ENCODE results near the gene ANKRD39.

The ANKRD39 gene

GRCh38 chr2:96893289-96894150 lies 35.7 kb upstream of the ANKRD39 start:
- TF ChIP-seq TEAD4 (IDR thresholded peaks at IDR 0.05) (no peak), CREB1 (IDR thresholded peaks at IDR 0.05; ENCODE audit: low read depth) (no peak), YY1 (IDR thresholded peaks at IDR 0.05; ENCODE audit: low read depth) (no peak), MAX (IDR thresholded peaks at IDR 0.05) (no peak), TAF1 (IDR thresholded peaks at IDR 0.05; ENCODE audit: low read depth) (no peak), NFIC (IDR thresholded peaks at IDR 0.05) (no peak), REST (IDR thresholded peaks at IDR 0.05; ENCODE audit: low read depth) (no peak), USF1 (IDR thresholded peaks at IDR 0.05) (no peak), RAD21 (IDR thresholded peaks at IDR 0.05; ENCODE audit: low read depth) (no peak), CEBPB (IDR thresholded peaks at IDR 0.05) (no peak), FOXM1 (IDR thresholded peaks at IDR 0.05; ENCODE audit: borderline replicate concordance, low read depth) (no peak), TCF12 (IDR thresholded peaks at IDR 0.05; ENCODE audit: low read depth) (no peak), ZBTB7A (IDR thresholded peaks at IDR 0.05; ENCODE audit: low read depth) (no peak), EP300 (IDR thresholded peaks at IDR 0.05; ENCODE audit: borderline replicate concordance) (no peak), EGR1 (IDR thresholded peaks at IDR 0.05) (no peak)

GRCh38 chr2:96891591-96892333 lies 33.9 kb upstream of the ANKRD39 start:
- no peak for TF ChIP-seq MAX (IDR thresholded peaks at IDR 0.05)
- no peak for TF ChIP-seq RAD21 (IDR thresholded peaks at IDR 0.05; ENCODE audit: low read depth)
- no peak for TF ChIP-seq ZBTB7A (IDR thresholded peaks at IDR 0.05; ENCODE audit: low read depth)
- TF ChIP-seq EGR1 (IDR thresholded peaks at IDR 0.05) = no peak
- TF ChIP-seq CREB1 (IDR thresholded peaks at IDR 0.05; ENCODE audit: low read depth) = no peak
- no peak for TF ChIP-seq TAF1 (IDR thresholded peaks at IDR 0.05; ENCODE audit: low read depth)
- no peak for TF ChIP-seq FOXM1 (IDR thresholded peaks at IDR 0.05; ENCODE audit: borderline replicate concordance, low read depth)
- TF ChIP-seq TEAD4 (IDR thresholded peaks at IDR 0.05) = no peak
- TF ChIP-seq USF1 (IDR thresholded peaks at IDR 0.05) = no peak

GRCh38 chr2:96890726-96891385 lies 33.0 kb upstream of the ANKRD39 start:
- TF ChIP-seq TCF12 (IDR thresholded peaks at IDR 0.05; ENCODE audit: low read depth) (no peak), USF1 (IDR thresholded peaks at IDR 0.05) (no peak), EP300 (IDR thresholded peaks at IDR 0.05; ENCODE audit: borderline replicate concordance) (no peak), ZBTB7A (IDR thresholded peaks at IDR 0.05; ENCODE audit: low read depth) (no peak), MAX (IDR thresholded peaks at IDR 0.05) (no peak), CREB1 (IDR thresholded peaks at IDR 0.05; ENCODE audit: low read depth) (no peak), EGR1 (IDR thresholded peaks at IDR 0.05) (no peak), TAF1 (IDR thresholded peaks at IDR 0.05; ENCODE audit: low read depth) (no peak), FOXM1 (IDR thresholded peaks at IDR 0.05; ENCODE audit: borderline replicate concordance, low read depth) (no peak), RAD21 (IDR thresholded peaks at IDR 0.05; ENCODE audit: low read depth) (no peak), NFIC (IDR thresholded peaks at IDR 0.05) (no peak), TEAD4 (IDR thresholded peaks at IDR 0.05) (no peak), REST (IDR thresholded peaks at IDR 0.05; ENCODE audit: low read depth) (no peak), YY1 (IDR thresholded peaks at IDR 0.05; ENCODE audit: low read depth) (no peak), CEBPB (IDR thresholded peaks at IDR 0.05) (no peak)

GRCh38 chr2:96890252-96890651 lies 32.4 kb upstream of the ANKRD39 start:
- no peak for TF ChIP-seq NFIC (IDR thresholded peaks at IDR 0.05)
